Esophagus muscularis mucosa (tissue), 4 donors: ENCODE data around the gene CD3E. TPM values are rescaled to one million over a fixed set of nuclear protein-coding genes. Genes with fewer than 3 reads are reported as not detected.
A peak's percentile ranks its signal among the peaks of the same experiment; 100 is the strongest.
"Not testable (repeated sequence)": the region's sequence is repeated elsewhere in the genome, so short reads cannot be mapped to it uniquely, and the experiment has no call there.

ENCODE experiments used
- DNase-seq: peaks from one replicate; pipeline ENCODE4 v3.0.0-alpha.2; 2017; ENCODE audit errors: extremely low spot score
- H3K27ac ChIP-seq, 4 donors: fragments of 200-600 bp; sonication (generic); replicated peaks in 1 of 4; 1 replicate in 3 of 4; 2 replicates in 1 of 4; pipeline ENCODE4 v1.5.1; 2016 to 2019; ENCODE audit warnings: mild to moderate bottlenecking in 1 of 4
- H3K27me3 ChIP-seq, 4 donors: fragments of 200-600 bp; sonication (generic); one replicate each; pipeline versions ENCODE4 v1.5.1 to v1.6.0; 2016 to 2019
- H3K36me3 ChIP-seq, 4 donors: fragments of 200-600 bp; sonication (generic); one replicate each; pipeline ENCODE4 v1.5.1; 2016 to 2019
- H3K4me1 ChIP-seq, 4 donors: fragments of 200-600 bp; sonication (generic); one replicate each; pipeline ENCODE4 v1.5.1; 2016 to 2019
- H3K4me3 ChIP-seq, 4 donors: fragments of 200-600 bp; sonication (generic); 1 replicate in 2 of 4; 2 replicates in 2 of 4; pipeline ENCODE4 v1.5.1; 2016 to 2019; ENCODE audit warnings: mild to moderate bottlenecking in 4 of 4, moderate library complexity in 1 of 4
- H3K9me3 ChIP-seq, 4 donors: fragments of 200-600 bp; sonication (generic); 1 replicate in 3 of 4; 2 replicates in 1 of 4; pipeline ENCODE4 v1.5.1; 2016 to 2019
- EP300 ChIP-seq: sonication (generic); formaldehyde crosslinking; IDR thresholded peaks from one replicate; pipeline ENCODE4 v1.6.1; 2017; ENCODE audit warnings: antibody characterized with exemption
- POLR2A ChIP-seq: fragments of 450-650 bp; IDR thresholded peaks from one replicate; pipeline ENCODE4 v1.6.1; 2017; ENCODE audit warnings: antibody characterized with exemption, moderate library complexity, mild to moderate bottlenecking, low read depth
- POLR2AphosphoS5 ChIP-seq, 2 donors: sonication (generic); formaldehyde crosslinking; IDR thresholded peaks; one replicate each; pipeline ENCODE4 v1.6.1; 2017; ENCODE audit warnings: antibody characterized with exemption in 2 of 2
- WGBS: methylation state at CpG from one replicate; pipeline ENCODE4 v1.1.5; 2018; 5-methylcytosine and 5-hydroxymethylcytosine counted together
- intact Hi-C: fragments of 100-400 bp; cut with DNase I; formaldehyde crosslinking; loops from one replicate; pipeline ENCODE4 v1.15.1; 2023
- total RNA-seq, 4 donors: library from RNA; depleted of rRNA; stranded (reverse); fragments of >200 nt; gene quantifications; one replicate each; pipeline versions ENCODE4 v1.1.0 to v1.2.1, GENCODE V29; 2016
- TF ChIP-seq, protein P1 (sequence below), 3 experiments: fragments of 200-600 bp in 2 of 3; fragments of 450-650 bp in 1 of 3; sonication (generic) in 2 of 3; IDR thresholded peaks; one replicate each; pipeline ENCODE4 v1.5.1; 2017 to 2019; ENCODE audit warnings: antibody characterized with exemption in 3 of 3, mild to moderate bottlenecking in 2 of 3, moderate library complexity in 1 of 3

The CD3E gene
- total RNA-seq, 4 donors from 2014 or later = 0.42 to 2.8 (median 0.96) TPM

DNA sequence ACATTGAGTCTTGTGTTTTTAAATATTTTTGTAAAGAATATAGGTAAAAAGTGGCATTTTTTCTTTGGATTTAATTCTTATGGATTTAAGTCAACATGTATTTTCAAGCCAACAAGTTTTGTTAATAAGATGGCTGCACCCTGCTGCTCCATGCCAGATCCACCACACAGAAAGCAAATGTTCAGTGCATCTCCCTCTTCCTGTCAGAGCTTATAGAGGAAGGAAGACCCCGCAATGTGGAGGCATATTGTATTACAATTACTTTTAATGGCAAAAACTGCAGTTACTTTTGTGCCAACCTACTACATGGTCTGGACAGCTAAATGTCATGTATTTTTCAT, 333 bp upstream of the CD3E start:
- Histone ChIP-seq H3K36me3 (no peaks in the 10 kb centered on the region), H3K27me3 (peaks cover 0 to 29% (median 0%) of the 10 kb centered on the region in 4 donors), H3K9me3 (no peaks in the 10 kb centered on the region), H3K4me1 (no peaks in the 10 kb centered on the region), H3K27ac (no peak overlapping the region), H3K4me3 (no peak overlapping the region)
- intact Hi-C loops = no loop called here
- WGBS = 62% methylated on average over 1 of the region's 1 CpG
- TF ChIP-seq, protein P1, sequence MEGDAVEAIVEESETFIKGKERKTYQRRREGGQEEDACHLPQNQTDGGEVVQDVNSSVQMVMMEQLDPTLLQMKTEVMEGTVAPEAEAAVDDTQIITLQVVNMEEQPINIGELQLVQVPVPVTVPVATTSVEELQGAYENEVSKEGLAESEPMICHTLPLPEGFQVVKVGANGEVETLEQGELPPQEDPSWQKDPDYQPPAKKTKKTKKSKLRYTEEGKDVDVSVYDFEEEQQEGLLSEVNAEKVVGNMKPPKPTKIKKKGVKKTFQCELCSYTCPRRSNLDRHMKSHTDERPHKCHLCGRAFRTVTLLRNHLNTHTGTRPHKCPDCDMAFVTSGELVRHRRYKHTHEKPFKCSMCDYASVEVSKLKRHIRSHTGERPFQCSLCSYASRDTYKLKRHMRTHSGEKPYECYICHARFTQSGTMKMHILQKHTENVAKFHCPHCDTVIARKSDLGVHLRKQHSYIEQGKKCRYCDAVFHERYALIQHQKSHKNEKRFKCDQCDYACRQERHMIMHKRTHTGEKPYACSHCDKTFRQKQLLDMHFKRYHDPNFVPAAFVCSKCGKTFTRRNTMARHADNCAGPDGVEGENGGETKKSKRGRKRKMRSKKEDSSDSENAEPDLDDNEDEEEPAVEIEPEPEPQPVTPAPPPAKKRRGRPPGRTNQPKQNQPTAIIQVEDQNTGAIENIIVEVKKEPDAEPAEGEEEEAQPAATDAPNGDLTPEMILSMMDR (IDR thresholded peaks at IDR 0.05) = no peak
- no peak for TF ChIP-seq EP300
- TF ChIP-seq POLR2A = no peak
- no peak for TF ChIP-seq POLR2AphosphoS5 (IDR thresholded peaks at IDR 0.05)
- no peak for DNase-seq

DNA sequence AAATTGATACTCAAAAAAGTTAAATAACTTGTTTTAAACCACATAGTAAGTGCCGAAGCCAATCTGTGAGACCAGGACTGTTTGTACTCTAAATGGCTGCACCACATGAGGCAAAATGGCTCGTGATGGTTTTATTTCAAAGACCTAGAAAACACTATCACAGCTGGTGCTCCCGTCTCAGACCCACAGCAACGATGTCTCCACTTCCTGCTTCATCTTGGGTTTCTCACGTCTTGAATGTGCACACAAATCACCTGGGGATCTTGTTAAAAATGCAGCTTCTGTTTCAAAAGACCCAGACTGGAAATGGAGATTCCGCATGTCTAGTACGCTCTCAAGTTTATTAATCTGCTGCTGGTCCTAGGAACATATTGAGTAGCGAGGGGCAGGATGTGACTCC, 1.2 kb downstream of the CD3E start:
- TF ChIP-seq POLR2A = no peak
- TF ChIP-seq EP300 = no peak
- TF ChIP-seq, protein P1 (IDR thresholded peaks at IDR 0.05) = no peak
- TF ChIP-seq POLR2AphosphoS5 (IDR thresholded peaks at IDR 0.05) = no peak
- H3K36me3 ChIP-seq = no peaks in the 10 kb centered on the region
- no peak overlapping the region for H3K4me3 ChIP-seq
- peaks cover 0 to 29% (median 0%) of the 10 kb centered on the region in 4 donors for H3K27me3 ChIP-seq
- H3K27ac ChIP-seq = no peak overlapping the region
- 66% methylated on average over 8 of the region's 8 CpGs for whole genome bisulfite sequencing
- DNase-seq = peak; percentile 39
- intact Hi-C loops = no loop called here
- no peaks in the 10 kb centered on the region for H3K4me1 ChIP-seq
- H3K9me3 ChIP-seq = no peaks in the 10 kb centered on the region

DNA sequence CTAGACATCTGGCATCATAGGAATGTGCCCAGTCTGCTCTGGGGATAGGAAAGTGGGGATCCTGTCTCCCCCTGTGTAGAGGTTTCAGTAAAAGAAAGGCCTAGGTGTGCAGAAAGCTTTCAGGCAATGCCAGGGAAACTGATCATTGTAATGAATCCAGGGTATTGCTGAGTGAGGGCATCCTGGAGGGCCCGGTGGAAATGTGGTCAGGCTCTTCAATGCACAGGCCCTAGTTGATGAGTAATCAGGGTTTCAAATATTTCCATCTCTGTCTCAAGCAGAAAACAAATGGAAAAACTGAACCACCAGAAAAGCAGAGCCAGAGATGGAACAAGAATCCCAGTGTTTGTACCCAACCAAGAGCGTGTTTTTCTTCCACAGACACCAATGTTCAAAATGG, 2.0 kb downstream of the CD3E start:
- DNase-seq = peak; percentile 31
- no peaks in the 10 kb centered on the region for H3K9me3 ChIP-seq
- no peaks in the 10 kb centered on the region for H3K36me3 ChIP-seq
- intact Hi-C loops = no loop called here
- H3K27me3 ChIP-seq = peaks cover 0 to 29% (median 0%) of the 10 kb centered on the region in 4 donors
- no peak overlapping the region for H3K4me3 ChIP-seq
- 93% methylated on average over 2 of the region's 2 CpGs for whole genome bisulfite sequencing
- no peak overlapping the region for H3K27ac ChIP-seq
- H3K4me1 ChIP-seq = no peaks in the 10 kb centered on the region
- TF ChIP-seq, protein P1 (IDR thresholded peaks at IDR 0.05) = no peak
- TF ChIP-seq EP300 (no peak), POLR2AphosphoS5 (IDR thresholded peaks at IDR 0.05) (no peak), POLR2A (no peak)

DNA sequence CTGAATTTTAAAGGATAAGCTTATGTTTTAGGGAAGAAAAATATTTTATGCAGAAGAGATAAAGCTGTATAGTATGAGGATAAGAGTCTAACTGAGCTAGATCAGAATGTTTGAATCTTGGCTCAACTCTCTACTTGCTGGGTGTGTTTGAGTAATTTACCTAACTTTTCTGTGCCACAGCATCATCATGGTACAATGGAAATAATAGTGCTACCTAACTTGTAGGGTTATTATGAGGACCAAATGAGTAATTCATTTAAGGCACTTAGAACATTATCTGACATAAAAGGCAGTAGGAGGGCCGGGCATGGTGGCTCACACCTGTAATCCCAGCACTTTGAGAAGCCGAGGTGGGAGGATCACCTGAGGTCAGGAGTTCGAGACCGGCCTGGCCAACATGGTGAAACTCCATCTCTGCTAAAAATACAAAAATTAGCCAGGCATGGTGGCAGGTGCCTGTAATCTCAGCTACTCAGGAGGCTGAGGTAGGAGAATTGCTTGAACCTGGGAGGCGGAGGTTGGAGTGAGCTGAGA, 4.5 kb downstream of the CD3E start:
- peaks cover 0 to 36% (median 4%) of the 10 kb centered on the region in 4 donors for H3K27me3 ChIP-seq
- H3K9me3 ChIP-seq, H3K36me3 ChIP-seq, H3K27ac ChIP-seq, H3K4me3 ChIP-seq, H3K4me1 ChIP-seq, intact Hi-C loops, DNase-seq: not testable (repeated sequence)
- WGBS = 96% methylated on average over 5 of the region's 5 CpGs

DNA sequence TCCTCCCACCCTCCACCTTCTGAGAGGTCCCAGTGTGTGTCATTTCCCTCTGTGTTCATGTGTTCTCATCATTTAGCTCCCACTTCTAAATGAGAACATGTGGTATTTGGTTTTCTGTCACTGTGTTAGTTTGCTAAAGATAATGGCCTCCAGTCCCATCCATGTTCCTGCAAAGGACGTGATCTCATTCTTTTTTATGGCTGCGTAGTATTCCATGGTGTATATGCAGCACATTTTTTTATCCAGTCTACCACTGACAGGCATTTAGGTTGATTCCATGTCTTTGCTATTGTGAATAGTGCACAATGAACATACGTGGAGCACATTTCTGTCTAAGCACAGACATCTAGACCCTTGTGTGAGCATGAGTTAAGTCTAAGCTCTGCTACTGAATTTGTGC, 5.7 kb downstream of the CD3E start:
- TF ChIP-seq EP300 (no peak), POLR2AphosphoS5 (IDR thresholded peaks at IDR 0.05) (no peak)
- TF ChIP-seq, protein P1 (IDR thresholded peaks at IDR 0.05) = no peak
- peak; percentile 2 for DNase-seq
- peaks cover 0 to 37% (median 5%) of the 10 kb centered on the region in 4 donors for H3K27me3 ChIP-seq
- no peak overlapping the region for H3K27ac ChIP-seq
- H3K4me1 ChIP-seq = peaks cover 0 to 3% (median 2%) of the 10 kb centered on the region in 4 donors
- no peak overlapping the region for H3K4me3 ChIP-seq
- no peaks in the 10 kb centered on the region for H3K9me3 ChIP-seq
- 80% methylated on average over 3 of the region's 3 CpGs for WGBS
- H3K36me3 ChIP-seq = no peaks in the 10 kb centered on the region
- intact Hi-C loops = no loop called here
